UCSD-AML1 (cell line): ENCODE results near the gene FDPS.

ENCODE experiments used
- DNase-seq: peaks from one replicate; lab custom pipeline; 2025; ENCODE audit not compliant: unreplicated experiment; lab: John Stamatoyannopoulos, UW

The FDPS gene

GRCh38 chr1:155352631-155353030 is 44.0 kb downstream of the FDPS start:
- no peak for DNase-seq

- DNase-seq = no peak
Observed at GRCh38 chr1:155360051-155360450, 51.4 kb downstream of the FDPS start.
